Sigmoid colon (tissue), 7 donors: ENCODE measurements around the gene INO80E. TPM values are rescaled to one million over a fixed set of nuclear protein-coding genes. Genes with fewer than 3 reads are reported as not detected.

Source experiments
- DNase-seq: peaks from one replicate; pipeline ENCODE4 v3.0.0-alpha.2; 2019
- H3K27ac ChIP-seq, 4 donors: fragments of 200-600 bp; sonication (generic); one replicate each; pipeline ENCODE4 v1.5.1; 2016 to 2019; ENCODE audit warnings: mild to moderate bottlenecking in 1 of 4
- H3K27me3 ChIP-seq, 3 donors: fragments of 200-600 bp; sonication (generic); one replicate each; pipeline ENCODE4 v1.5.1; 2019; ENCODE audit warnings: mild to moderate bottlenecking in 1 of 3
- H3K36me3 ChIP-seq, 4 donors: fragments of 200-600 bp; sonication (generic); one replicate each; pipeline ENCODE4 v1.5.1; 2016 to 2019
- H3K4me1 ChIP-seq, 4 donors: fragments of 200-600 bp; sonication (generic); one replicate each; pipeline ENCODE4 v1.5.1; 2017 to 2019
- H3K4me3 ChIP-seq, 4 donors: fragments of 200-600 bp; sonication (generic); one replicate each; pipeline ENCODE4 v1.5.1; 2017 to 2019; ENCODE audit warnings: mild to moderate bottlenecking in 2 of 4, moderate library complexity in 1 of 4
- H3K9me3 ChIP-seq, 4 donors: fragments of 200-600 bp in 3 of 4; sonication (generic) in 3 of 4; one replicate each; pipeline versions ENCODE4 v1.5.1 to v1.6.1; 2013 to 2019
- EP300 ChIP-seq, 4 donors: sonication (generic); formaldehyde crosslinking; IDR thresholded peaks; one replicate each; pipeline ENCODE4 v1.6.1; 2017; ENCODE audit warnings: antibody characterized with exemption in 4 of 4
- POLR2A ChIP-seq, 2 donors: fragments of 450-650 bp; IDR thresholded peaks; one replicate each; pipeline ENCODE4 v1.6.1; 2016; ENCODE audit warnings: antibody characterized with exemption in 2 of 2, mild to moderate bottlenecking in 2 of 2, moderate library complexity in 2 of 2
- POLR2AphosphoS5 ChIP-seq, 4 donors: sonication (generic); formaldehyde crosslinking; IDR thresholded peaks; one replicate each; pipeline ENCODE4 v1.6.1; 2017; ENCODE audit warnings: antibody characterized with exemption in 4 of 4
- WGBS, 2 donors: extraction: QIAGEN DNeasy Blood & Tissue Kit; methylation state at CpG; one replicate each; pipeline ENCODE4 v1.1.7; 2013; 5-methylcytosine and 5-hydroxymethylcytosine counted together
- intact Hi-C: fragments of 100-400 bp; cut with DNase I; formaldehyde crosslinking; loops from one replicate; pipeline ENCODE4 v1.15.1; 2023
- polyA plus RNA-seq, 3 donors: library from polyadenylated mRNA; stranded (reverse); fragments of 200-250 nt; gene quantifications; one replicate each; pipeline ENCODE4 v1.2.3, GENCODE V29; 2013
- total RNA-seq, 4 donors: library from RNA; depleted of rRNA; stranded (reverse); fragments of >200 nt; gene quantifications; one replicate each; pipeline ENCODE4 v1.1.0, GENCODE V29; 2016
- TF ChIP-seq, protein P1 (sequence below), 4 experiments: fragments of 450-650 bp in 3 of 4; fragments of 200-600 bp in 1 of 4; IDR thresholded peaks; one replicate each; pipeline ENCODE4 v1.5.1; 2016 to 2019; ENCODE audit warnings: antibody characterized with exemption in 4 of 4, mild to moderate bottlenecking in 3 of 4, moderate library complexity in 2 of 4
- donor health status: healthy with polysubstance abuse.
- donor health status: Bipolar disorder and iron deficiency.
- donor health status: healthy.

INO80E gene
- total and polyA plus RNA-seq, 7 donors = 49.2 to 174 (median 59.8) TPM

DNA sequence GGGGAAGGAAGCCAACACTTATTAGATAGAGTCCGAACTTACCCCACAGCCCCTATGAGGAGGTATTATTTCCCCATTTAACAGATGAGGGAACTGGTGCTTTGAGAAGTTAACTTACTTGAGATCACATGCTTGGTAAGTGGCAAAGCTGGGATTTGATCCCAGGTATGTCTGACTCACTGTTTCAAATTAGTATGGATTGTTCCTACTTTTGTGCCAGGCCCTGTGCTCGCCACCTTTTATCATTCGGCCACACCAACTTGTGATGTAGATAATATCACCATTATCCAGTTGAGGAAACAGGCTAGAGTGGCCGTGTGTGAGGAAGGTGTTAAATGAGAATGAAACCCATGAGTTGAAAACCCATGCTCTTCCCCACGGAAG lies 11.3 kb upstream of the INO80E start:
- Histone ChIP-seq H3K4me1 (peaks cover 0 to under 1% (median 0%) of the 10 kb centered on the region in 4 donors), H3K36me3 (peaks cover 59 to 100% (median 95%) of the 10 kb centered on the region in 4 donors), H3K27ac (no peak overlapping the region), H3K27me3 (no peaks in the 10 kb centered on the region), H3K4me3 (no peak overlapping the region), H3K9me3 (no peaks in the 10 kb centered on the region)
- intact Hi-C loops = no loop called here
- TF ChIP-seq POLR2A (IDR thresholded peaks at IDR 0.05) (no peak), EP300 (IDR thresholded peaks at IDR 0.05) (no peak), POLR2AphosphoS5 (IDR thresholded peaks at IDR 0.05) (no peak)
- TF ChIP-seq, protein P1, sequence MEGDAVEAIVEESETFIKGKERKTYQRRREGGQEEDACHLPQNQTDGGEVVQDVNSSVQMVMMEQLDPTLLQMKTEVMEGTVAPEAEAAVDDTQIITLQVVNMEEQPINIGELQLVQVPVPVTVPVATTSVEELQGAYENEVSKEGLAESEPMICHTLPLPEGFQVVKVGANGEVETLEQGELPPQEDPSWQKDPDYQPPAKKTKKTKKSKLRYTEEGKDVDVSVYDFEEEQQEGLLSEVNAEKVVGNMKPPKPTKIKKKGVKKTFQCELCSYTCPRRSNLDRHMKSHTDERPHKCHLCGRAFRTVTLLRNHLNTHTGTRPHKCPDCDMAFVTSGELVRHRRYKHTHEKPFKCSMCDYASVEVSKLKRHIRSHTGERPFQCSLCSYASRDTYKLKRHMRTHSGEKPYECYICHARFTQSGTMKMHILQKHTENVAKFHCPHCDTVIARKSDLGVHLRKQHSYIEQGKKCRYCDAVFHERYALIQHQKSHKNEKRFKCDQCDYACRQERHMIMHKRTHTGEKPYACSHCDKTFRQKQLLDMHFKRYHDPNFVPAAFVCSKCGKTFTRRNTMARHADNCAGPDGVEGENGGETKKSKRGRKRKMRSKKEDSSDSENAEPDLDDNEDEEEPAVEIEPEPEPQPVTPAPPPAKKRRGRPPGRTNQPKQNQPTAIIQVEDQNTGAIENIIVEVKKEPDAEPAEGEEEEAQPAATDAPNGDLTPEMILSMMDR (IDR thresholded peaks at IDR 0.05) = no peak
- WGBS, 2 donors = 94 to 95% methylated on average over 5 of the region's 5 CpGs
- no peak for DNase-seq

DNA sequence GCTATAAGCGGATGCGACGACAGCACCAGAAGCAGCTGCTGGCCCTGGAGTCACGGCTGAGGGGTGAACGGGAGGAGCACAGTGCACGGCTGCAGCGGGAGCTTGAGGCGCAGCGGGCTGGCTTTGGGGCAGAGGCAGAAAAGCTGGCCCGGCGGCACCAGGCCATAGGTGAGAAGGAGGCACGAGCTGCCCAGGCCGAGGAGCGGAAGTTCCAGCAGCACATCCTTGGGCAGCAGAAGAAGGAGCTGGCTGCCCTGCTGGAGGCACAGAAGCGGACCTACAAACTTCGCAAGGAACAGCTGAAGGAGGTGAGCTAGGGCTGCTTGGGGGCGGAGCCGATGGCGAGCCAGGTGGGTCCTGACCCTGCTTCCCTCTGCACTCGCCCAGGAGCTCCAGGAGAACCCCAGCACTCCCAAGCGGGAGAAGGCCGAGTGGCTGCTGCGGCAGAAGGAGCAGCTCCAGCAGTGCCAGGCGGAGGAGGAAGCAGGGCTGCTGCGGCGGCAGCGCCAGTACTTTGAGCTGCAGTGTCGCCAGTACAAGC lies 10.7 kb upstream of the INO80E start:
- no peak for DNase-seq
- no peak overlapping the region for H3K27ac ChIP-seq
- intact Hi-C loops = no loop called here
- no peaks in the 10 kb centered on the region for H3K4me1 ChIP-seq
- H3K36me3 ChIP-seq = peaks cover 59 to 100% (median 94%) of the 10 kb centered on the region in 4 donors
- no peaks in the 10 kb centered on the region for H3K27me3 ChIP-seq
- 95 to 96% methylated on average over 28 of the region's 28 CpGs for WGBS, 2 donors
- no peak overlapping the region for H3K4me3 ChIP-seq
- H3K9me3 ChIP-seq = no peaks in the 10 kb centered on the region
- no peak for TF ChIP-seq POLR2AphosphoS5 (IDR thresholded peaks at IDR 0.05)
- TF ChIP-seq POLR2A (IDR thresholded peaks at IDR 0.05) = no peak
- TF ChIP-seq EP300 (IDR thresholded peaks at IDR 0.05) = no peak
- TF ChIP-seq, protein P1 (IDR thresholded peaks at IDR 0.05) = no peak

DNA sequence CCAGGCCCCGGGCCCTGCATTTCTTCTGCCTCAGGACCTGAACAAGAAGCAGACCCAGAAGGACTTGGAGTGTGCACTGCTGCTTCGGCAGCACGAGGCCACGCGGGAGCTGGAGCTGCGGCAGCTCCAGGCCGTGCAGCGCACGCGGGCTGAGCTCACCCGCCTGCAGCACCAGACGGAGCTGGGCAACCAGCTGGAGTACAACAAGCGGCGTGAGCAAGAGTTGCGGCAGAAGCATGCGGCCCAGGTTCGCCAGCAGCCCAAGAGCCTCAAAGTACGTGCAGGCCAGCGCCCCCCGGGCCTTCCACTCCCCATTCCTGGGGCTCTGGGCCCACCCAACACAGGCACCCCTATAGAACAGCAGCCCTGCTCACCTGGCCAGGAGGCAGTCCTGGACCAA lies 9.8 kb upstream of the INO80E start:
- H3K9me3 ChIP-seq = no peaks in the 10 kb centered on the region
- H3K36me3 ChIP-seq = peaks cover 59 to 100% (median 94%) of the 10 kb centered on the region in 4 donors
- H3K27me3 ChIP-seq = no peaks in the 10 kb centered on the region
- 95% methylated on average over 20 of the region's 20 CpGs for WGBS, 2 donors
- TF ChIP-seq, protein P1 (IDR thresholded peaks at IDR 0.05) = no peak
- TF ChIP-seq EP300 (IDR thresholded peaks at IDR 0.05) (no peak), POLR2A (IDR thresholded peaks at IDR 0.05) (no peak), POLR2AphosphoS5 (IDR thresholded peaks at IDR 0.05) (no peak)
- intact Hi-C loops = no loop called here
- H3K4me3 ChIP-seq = no peak overlapping the region
- no peak for DNase-seq
- H3K27ac ChIP-seq = no peak overlapping the region
- no peaks in the 10 kb centered on the region for H3K4me1 ChIP-seq

DNA sequence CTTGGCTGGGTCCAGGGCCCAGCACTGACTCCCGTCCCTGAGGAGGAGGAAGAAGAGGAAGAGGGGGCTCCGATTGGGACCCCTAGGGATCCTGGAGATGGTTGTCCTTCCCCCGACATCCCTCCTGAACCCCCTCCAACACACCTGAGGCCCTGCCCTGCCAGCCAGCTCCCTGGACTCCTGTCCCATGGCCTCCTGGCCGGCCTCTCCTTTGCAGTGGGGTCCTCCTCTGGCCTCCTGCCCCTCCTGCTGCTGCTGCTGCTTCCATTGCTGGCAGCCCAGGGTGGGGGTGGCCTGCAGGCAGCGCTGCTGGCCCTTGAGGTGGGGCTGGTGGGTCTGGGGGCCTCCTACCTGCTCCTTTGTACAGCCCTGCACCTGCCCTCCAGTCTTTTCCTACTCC lies 9.1 kb upstream of the INO80E start:
- no peaks in the 10 kb centered on the region for H3K27me3 ChIP-seq
- DNase-seq = no peak
- no peaks in the 10 kb centered on the region for H3K4me1 ChIP-seq
- no peak overlapping the region for H3K27ac ChIP-seq
- WGBS, 2 donors = 93 to 95% methylated on average over 5 of the region's 5 CpGs
- no peak overlapping the region for H3K4me3 ChIP-seq
- peaks cover 53 to 100% (median 89%) of the 10 kb centered on the region in 4 donors for H3K36me3 ChIP-seq
- TF ChIP-seq POLR2AphosphoS5 (IDR thresholded peaks at IDR 0.05) = no peak
- TF ChIP-seq POLR2A (IDR thresholded peaks at IDR 0.05) = no peak
- no peak for TF ChIP-seq EP300 (IDR thresholded peaks at IDR 0.05)
- TF ChIP-seq, protein P1 (IDR thresholded peaks at IDR 0.05) = no peak
- intact Hi-C loops = no loop called here
- no peaks in the 10 kb centered on the region for H3K9me3 ChIP-seq
